ENCODE results near the gene ERCC3. TPM values are rescaled to one million over a fixed set of nuclear protein-coding genes. Genes with fewer than 3 reads are reported as not detected.

The ERCC3 gene
- total RNA-seq, 1 experiment from 2014 or later = 48.1 TPM

DNA sequence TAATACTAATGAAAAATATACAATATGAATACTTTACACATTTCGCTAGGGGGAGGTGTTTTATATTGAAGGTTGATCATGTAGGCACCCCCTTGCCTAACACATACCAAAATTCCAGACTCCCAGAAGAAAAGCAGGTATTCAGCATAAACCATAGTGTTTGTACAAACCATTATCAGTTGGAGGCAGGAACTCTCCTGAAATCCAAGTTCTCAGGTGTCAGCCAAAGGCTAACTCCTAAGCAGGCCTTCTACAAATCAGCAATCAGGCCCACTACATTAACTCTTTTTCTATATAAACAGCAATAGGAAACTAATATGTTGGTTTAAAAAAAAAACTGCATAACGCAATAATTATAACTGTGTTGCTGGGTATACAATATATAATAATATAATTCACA is 49.3 kb upstream of the ERCC3 start (continued):
- TF ChIP-seq, protein P1, sequence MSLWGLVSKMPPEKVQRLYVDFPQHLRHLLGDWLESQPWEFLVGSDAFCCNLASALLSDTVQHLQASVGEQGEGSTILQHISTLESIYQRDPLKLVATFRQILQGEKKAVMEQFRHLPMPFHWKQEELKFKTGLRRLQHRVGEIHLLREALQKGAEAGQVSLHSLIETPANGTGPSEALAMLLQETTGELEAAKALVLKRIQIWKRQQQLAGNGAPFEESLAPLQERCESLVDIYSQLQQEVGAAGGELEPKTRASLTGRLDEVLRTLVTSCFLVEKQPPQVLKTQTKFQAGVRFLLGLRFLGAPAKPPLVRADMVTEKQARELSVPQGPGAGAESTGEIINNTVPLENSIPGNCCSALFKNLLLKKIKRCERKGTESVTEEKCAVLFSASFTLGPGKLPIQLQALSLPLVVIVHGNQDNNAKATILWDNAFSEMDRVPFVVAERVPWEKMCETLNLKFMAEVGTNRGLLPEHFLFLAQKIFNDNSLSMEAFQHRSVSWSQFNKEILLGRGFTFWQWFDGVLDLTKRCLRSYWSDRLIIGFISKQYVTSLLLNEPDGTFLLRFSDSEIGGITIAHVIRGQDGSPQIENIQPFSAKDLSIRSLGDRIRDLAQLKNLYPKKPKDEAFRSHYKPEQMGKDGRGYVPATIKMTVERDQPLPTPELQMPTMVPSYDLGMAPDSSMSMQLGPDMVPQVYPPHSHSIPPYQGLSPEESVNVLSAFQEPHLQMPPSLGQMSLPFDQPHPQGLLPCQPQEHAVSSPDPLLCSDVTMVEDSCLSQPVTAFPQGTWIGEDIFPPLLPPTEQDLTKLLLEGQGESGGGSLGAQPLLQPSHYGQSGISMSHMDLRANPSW (CRISPR knock-in tag; conservative IDR thresholded peaks at IDR 0.05; ENCODE audit: low read depth) = no peak
- TF ChIP-seq IRF2 (CRISPR knock-in tag; IDR thresholded peaks at IDR 0.05; ENCODE audit: borderline replicate concordance, low read depth) (no peak), CREB1 (CRISPR knock-in tag; IDR thresholded peaks at IDR 0.05) (no peak), AFF4 (CRISPR knock-in tag; IDR thresholded peaks at IDR 0.05; ENCODE audit: borderline replicate concordance) (no peak), ATF2 (CRISPR knock-in tag; IDR thresholded peaks at IDR 0.05; ENCODE audit: borderline replicate concordance, low read depth) (no peak), ZNF671 (CRISPR knock-in tag; IDR thresholded peaks at IDR 0.05) (no peak)
- TF ChIP-seq, protein P2, sequence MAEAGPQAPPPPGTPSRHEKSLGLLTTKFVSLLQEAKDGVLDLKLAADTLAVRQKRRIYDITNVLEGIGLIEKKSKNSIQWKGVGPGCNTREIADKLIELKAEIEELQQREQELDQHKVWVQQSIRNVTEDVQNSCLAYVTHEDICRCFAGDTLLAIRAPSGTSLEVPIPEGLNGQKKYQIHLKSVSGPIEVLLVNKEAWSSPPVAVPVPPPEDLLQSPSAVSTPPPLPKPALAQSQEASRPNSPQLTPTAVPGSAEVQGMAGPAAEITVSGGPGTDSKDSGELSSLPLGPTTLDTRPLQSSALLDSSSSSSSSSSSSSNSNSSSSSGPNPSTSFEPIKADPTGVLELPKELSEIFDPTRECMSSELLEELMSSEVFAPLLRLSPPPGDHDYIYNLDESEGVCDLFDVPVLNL (CRISPR knock-in tag; IDR thresholded peaks at IDR 0.05; ENCODE audit: borderline replicate concordance, low read depth) = no peak

DNA sequence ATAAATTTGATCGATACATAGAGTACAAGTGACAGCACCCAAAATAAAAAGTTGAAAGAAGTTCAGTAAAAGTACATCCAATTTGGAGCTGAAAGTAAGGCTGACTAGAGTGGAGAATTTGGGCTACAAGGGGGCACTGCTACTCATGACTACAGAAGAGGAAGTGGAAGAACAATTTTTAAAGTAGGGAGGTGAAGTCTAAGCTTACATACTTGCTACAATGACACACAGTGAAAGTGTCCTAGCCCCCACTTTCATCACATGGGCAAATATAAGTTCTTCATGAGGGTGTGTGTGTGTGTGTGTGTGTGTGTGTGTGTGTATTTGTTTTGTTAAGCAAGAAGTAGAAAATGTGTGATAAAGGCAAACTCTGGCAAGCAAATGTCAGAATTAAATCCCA is 48.2 kb upstream of the ERCC3 start:
- no peaks in the 10 kb centered on the region for H3K9me3 Mint-ChIP-seq
- H3K27me3 Mint-ChIP-seq (ENCODE audit: low read depth) = no peaks in the 10 kb centered on the region
- POLR2A ChIA-PET = no interaction called here
- TF ChIP-seq ZNF671 (CRISPR knock-in tag; IDR thresholded peaks at IDR 0.05) (no peak), EMX1 (CRISPR knock-in tag; IDR thresholded peaks at IDR 0.05) (no peak), TP53 (CRISPR knock-in tag; IDR thresholded peaks at IDR 0.05) (no peak), ZBTB21 (CRISPR knock-in tag; IDR thresholded peaks at IDR 0.05; ENCODE audit: borderline replicate concordance) (no peak), E2F5 (CRISPR knock-in tag; IDR thresholded peaks at IDR 0.05) (no peak), TCF7 (CRISPR knock-in tag; IDR thresholded peaks at IDR 0.05; ENCODE audit: low read depth) (no peak), ZNF317 (CRISPR knock-in tag; IDR thresholded peaks at IDR 0.05; ENCODE audit: borderline replicate concordance, low read depth) (no peak), ZNF232 (CRISPR knock-in tag; IDR thresholded peaks at IDR 0.05) (no peak)
- TF ChIP-seq, protein P3, sequence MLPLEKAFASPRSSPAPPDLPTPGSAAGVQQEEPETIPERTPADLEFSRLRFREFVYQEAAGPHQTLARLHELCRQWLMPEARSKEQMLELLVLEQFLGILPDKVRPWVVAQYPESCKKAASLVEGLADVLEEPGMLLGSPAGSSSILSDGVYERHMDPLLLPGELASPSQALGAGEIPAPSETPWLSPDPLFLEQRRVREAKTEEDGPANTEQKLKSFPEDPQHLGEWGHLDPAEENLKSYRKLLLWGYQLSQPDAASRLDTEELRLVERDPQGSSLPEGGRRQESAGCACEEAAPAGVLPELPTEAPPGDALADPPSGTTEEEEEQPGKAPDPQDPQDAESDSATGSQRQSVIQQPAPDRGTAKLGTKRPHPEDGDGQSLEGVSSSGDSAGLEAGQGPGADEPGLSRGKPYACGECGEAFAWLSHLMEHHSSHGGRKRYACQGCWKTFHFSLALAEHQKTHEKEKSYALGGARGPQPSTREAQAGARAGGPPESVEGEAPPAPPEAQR (CRISPR knock-in tag; IDR thresholded peaks at IDR 0.05) = no peak
- TF ChIP-seq, protein P4, sequence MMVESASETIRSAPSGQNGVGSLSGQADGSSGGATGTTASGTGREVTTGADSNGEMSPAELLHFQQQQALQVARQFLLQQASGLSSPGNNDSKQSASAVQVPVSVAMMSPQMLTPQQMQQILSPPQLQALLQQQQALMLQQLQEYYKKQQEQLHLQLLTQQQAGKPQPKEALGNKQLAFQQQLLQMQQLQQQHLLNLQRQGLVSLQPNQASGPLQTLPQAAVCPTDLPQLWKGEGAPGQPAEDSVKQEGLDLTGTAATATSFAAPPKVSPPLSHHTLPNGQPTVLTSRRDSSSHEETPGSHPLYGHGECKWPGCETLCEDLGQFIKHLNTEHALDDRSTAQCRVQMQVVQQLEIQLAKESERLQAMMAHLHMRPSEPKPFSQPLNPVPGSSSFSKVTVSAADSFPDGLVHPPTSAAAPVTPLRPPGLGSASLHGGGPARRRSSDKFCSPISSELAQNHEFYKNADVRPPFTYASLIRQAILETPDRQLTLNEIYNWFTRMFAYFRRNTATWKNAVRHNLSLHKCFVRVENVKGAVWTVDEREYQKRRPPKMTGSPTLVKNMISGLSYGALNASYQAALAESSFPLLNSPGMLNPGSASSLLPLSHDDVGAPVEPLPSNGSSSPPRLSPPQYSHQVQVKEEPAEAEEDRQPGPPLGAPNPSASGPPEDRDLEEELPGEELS (CRISPR knock-in tag; IDR thresholded peaks at IDR 0.05) = no peak
- peaks cover 3% of the 10 kb centered on the region; the same call in 1 of the 2 replicates for H3K4me1 Mint-ChIP-seq
- ATAC-seq (no peak), DNase-seq (ENCODE audit: low spot score) (no peak)
- CTCF ChIA-PET = interaction anchor here (0.8 to 1.1 kb wide), 2 partner anchors 77 to 145 kb away, joined by 3 read pairs; no protein-coding TSS in a partner anchor
- H3K36me3 Mint-ChIP-seq = peaks cover 6% of the 10 kb centered on the region
- no peak overlapping the region for H3K27ac Mint-ChIP-seq
- no peak overlapping the region for H3K4me3 Mint-ChIP-seq
